GM12874 (cell line): Measurements from ENCODE around the gene SGO2.

Source experiments
- TF ChIP-seq, protein P1 (sequence below): IDR thresholded peaks from 2 replicates; pipeline ENCODE4 v1.5.1; 2011; ENCODE audit warnings: low read depth, mild to moderate bottlenecking, control low read depth, low read length, moderate library complexity; ENCODE audit not compliant: insufficient read depth

SGO2 gene

DNA sequence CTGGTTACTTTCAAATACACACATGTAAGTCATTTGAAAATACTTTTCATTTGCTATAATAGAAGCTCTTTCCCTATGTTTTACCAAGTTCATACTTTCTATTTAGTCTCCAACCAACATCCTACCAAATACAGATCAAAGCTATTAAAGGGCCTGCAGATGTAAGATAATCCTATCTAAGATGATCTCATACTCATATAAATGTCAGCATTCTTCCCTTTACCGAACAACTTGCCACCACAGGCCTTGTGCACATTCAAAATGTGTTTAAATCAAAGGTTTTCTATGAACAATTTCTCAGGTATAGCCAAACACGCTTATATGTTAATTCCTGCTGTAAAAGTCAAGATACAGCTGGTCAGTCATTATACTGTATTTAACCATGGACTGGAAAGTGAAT is 39.5 kb upstream of the SGO2 start:
- TF ChIP-seq, protein P1, sequence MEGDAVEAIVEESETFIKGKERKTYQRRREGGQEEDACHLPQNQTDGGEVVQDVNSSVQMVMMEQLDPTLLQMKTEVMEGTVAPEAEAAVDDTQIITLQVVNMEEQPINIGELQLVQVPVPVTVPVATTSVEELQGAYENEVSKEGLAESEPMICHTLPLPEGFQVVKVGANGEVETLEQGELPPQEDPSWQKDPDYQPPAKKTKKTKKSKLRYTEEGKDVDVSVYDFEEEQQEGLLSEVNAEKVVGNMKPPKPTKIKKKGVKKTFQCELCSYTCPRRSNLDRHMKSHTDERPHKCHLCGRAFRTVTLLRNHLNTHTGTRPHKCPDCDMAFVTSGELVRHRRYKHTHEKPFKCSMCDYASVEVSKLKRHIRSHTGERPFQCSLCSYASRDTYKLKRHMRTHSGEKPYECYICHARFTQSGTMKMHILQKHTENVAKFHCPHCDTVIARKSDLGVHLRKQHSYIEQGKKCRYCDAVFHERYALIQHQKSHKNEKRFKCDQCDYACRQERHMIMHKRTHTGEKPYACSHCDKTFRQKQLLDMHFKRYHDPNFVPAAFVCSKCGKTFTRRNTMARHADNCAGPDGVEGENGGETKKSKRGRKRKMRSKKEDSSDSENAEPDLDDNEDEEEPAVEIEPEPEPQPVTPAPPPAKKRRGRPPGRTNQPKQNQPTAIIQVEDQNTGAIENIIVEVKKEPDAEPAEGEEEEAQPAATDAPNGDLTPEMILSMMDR = no peak

DNA sequence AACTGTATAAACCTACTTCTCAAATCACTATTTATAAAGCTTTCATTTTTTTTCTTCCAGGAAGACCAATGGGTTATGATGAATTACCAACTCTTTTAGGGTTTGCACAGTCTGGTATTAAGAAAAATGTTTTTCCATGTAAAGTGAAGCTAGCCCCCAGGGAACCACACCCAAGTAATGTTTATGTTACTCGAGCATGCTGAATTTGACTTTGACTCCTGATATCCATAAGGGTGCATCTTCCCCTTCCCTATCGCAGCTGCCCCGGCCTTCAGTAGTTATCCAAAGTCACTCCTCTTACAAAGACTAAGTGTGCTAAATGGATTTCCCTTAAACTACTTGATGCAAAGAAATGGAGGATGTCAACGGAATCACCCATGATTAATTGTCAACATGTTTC is 37.8 kb upstream of the SGO2 start:
- TF ChIP-seq, protein P1 = no peak

GRCh38 chr2:200490001-200490400 is 36.0 kb upstream of the SGO2 start:
- TF ChIP-seq, protein P1 = no peak

GRCh38 chr2:200492656-200493055 is 33.4 kb upstream of the SGO2 start:
- TF ChIP-seq, protein P1 = no peak

GRCh38 chr2:200494048-200494447 is 32.0 kb upstream of the SGO2 start:
- TF ChIP-seq, protein P1 = no peak

- TF ChIP-seq, protein P1 = no peak
Observed at GRCh38 chr2:200496696-200497095, 29.3 kb upstream of the SGO2 start.

DNA sequence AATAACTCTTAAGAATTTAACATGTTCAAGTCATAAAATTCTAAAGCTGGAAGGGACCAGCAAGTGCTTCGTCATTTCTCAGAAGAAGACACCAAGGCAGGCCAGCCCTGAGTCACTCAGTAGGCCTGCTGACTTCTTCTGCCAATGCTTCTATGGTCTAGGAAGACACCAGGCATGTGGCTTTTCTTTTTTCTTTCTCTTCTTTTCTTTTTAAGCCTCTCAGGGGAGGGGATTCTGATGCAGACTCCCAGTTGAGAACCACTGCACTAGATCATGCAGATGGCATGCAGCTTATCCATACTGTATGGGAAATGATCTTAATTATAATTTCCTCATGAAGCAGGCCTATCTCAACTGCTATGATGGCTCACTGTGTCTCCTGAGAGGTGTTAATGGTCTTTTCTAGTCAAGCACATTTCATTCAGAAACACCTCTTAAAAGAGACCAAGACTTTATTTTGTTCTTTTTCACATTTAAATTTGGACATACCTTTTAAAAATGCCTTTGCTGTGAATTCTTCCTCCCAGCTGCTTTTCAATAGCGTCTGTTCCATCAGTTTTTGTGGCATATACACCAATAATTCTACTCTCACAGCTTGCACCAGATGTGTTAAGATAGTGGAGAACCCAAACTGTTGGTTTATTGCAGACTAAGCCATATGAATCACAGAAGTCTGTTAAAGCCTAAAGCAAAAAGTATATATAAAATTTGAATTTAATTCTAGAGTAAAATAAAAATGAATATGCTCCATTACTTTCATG is 27.4 kb upstream of the SGO2 start:
- TF ChIP-seq, protein P1 = no peak
